ENCODE results near the gene DEFB121.

Gene DEFB121

GRCh38 chr20:31410011-31410410, 4.0 kb upstream of the DEFB121 start:
- Histone ChIP-seq H3K4me3 (ENCODE audit: insufficient read depth, low read length, poor library complexity, severe bottlenecking) (no peak overlapping the region), H3K79me2 (ENCODE audit: insufficient read depth, low read length) (no peaks in the 10 kb centered on the region), H4K20me1 (ENCODE audit: low read depth, low read length) (no peaks in the 10 kb centered on the region), H2AFZ (ENCODE audit: low read depth, low read length, severe bottlenecking) (no peak overlapping the region), H3F3A (ENCODE audit: insufficient read depth) (no peaks in the 10 kb centered on the region), H3K9me2 (replicated peaks; ENCODE audit: insufficient read depth, low read length) (no peaks in the 10 kb centered on the region), H3K9me3 (ENCODE audit: insufficient read depth, low read length) (no peaks in the 10 kb centered on the region), H3K27me3 (ENCODE audit: low read length) (no peaks in the 10 kb centered on the region), H3K4me2 (ENCODE audit: low read depth, low read length, poor library complexity, severe bottlenecking) (no peak overlapping the region), H3K9ac (ENCODE audit: low read length) (no peak overlapping the region), H3K27ac (ENCODE audit: low read depth, low read length) (no peak overlapping the region), H3K36me3 (ENCODE audit: low read length) (no peaks in the 10 kb centered on the region)
- TF ChIP-seq CTCF (IDR thresholded peaks at IDR 0.05; ENCODE audit: insufficient read depth, low read length, poor library complexity, severe bottlenecking) (no peak), EZH2phosphoT487 (conservative IDR thresholded peaks at IDR 0.05; ENCODE audit: low read length) (no peak)

- no peak overlapping the region for H3K4me2 ChIP-seq (ENCODE audit: low read depth, low read length, poor library complexity, severe bottlenecking)
- no peaks in the 10 kb centered on the region for H3K9me3 ChIP-seq (ENCODE audit: insufficient read depth, low read length)
- no peak overlapping the region for H3K27ac ChIP-seq (ENCODE audit: low read depth, low read length)
- H3K4me3 ChIP-seq (ENCODE audit: insufficient read depth, low read length, poor library complexity, severe bottlenecking): no peak overlapping the region
- 0 out of 2 replicates have a peak, but pooled peaks cover 4% of the 10 kb centered on the region for H3K27me3 ChIP-seq (ENCODE audit: low read length)
- H3F3A ChIP-seq (ENCODE audit: insufficient read depth): no peaks in the 10 kb centered on the region
- no peaks in the 10 kb centered on the region for H3K9me2 ChIP-seq (replicated peaks; ENCODE audit: insufficient read depth, low read length)
- H4K20me1 ChIP-seq (ENCODE audit: low read depth, low read length): no peaks in the 10 kb centered on the region
- H2AFZ ChIP-seq (ENCODE audit: low read depth, low read length, severe bottlenecking): no peak overlapping the region
- H3K79me2 ChIP-seq (ENCODE audit: insufficient read depth, low read length): no peaks in the 10 kb centered on the region
- TF ChIP-seq EZH2phosphoT487 (conservative IDR thresholded peaks at IDR 0.05; ENCODE audit: low read length): no peak
- no peak for TF ChIP-seq CTCF (IDR thresholded peaks at IDR 0.05; ENCODE audit: insufficient read depth, low read length, poor library complexity, severe bottlenecking)
- H3K36me3 ChIP-seq (ENCODE audit: low read length): no peaks in the 10 kb centered on the region
- H3K9ac ChIP-seq (ENCODE audit: low read length): no peak overlapping the region
Observed at GRCh38 chr20:31403886-31404285, 2.1 kb downstream of the DEFB121 start.

- Histone ChIP-seq H3K4me2 (ENCODE audit: low read depth, low read length, poor library complexity, severe bottlenecking) (no peak overlapping the region), H3K4me3 (ENCODE audit: insufficient read depth, low read length, poor library complexity, severe bottlenecking) (no peak overlapping the region), H3K36me3 (ENCODE audit: low read length) (no peaks in the 10 kb centered on the region), H3K9ac (ENCODE audit: low read length) (no peak overlapping the region), H3K79me2 (ENCODE audit: insufficient read depth, low read length) (no peaks in the 10 kb centered on the region), H3K27me3 (ENCODE audit: low read length) (no peaks in the 10 kb centered on the region), H2AFZ (ENCODE audit: low read depth, low read length, severe bottlenecking) (no peak overlapping the region), H3K9me2 (replicated peaks; ENCODE audit: insufficient read depth, low read length) (no peaks in the 10 kb centered on the region), H3K9me3 (ENCODE audit: insufficient read depth, low read length) (no peaks in the 10 kb centered on the region), H3K27ac (ENCODE audit: low read depth, low read length) (no peak overlapping the region), H3F3A (ENCODE audit: insufficient read depth) (no peaks in the 10 kb centered on the region), H4K20me1 (ENCODE audit: low read depth, low read length) (no peaks in the 10 kb centered on the region)
- TF ChIP-seq EZH2phosphoT487 (conservative IDR thresholded peaks at IDR 0.05; ENCODE audit: low read length) (no peak), CTCF (IDR thresholded peaks at IDR 0.05; ENCODE audit: insufficient read depth, low read length, poor library complexity, severe bottlenecking) (no peak)
Observed at GRCh38 chr20:31394900-31395299, 11.1 kb downstream of the DEFB121 start.
